ENCODE data around the gene DNAJB8. TPM values are rescaled to one million over a fixed set of nuclear protein-coding genes. Genes with fewer than 3 reads are reported as not detected.

Gene DNAJB8
- total and polyA plus RNA-seq, 2 donors (not counting 1 experiment from before 2014, with no cell fraction given): not detected

GRCh38 chr3:128432971-128433836, 33.5 kb downstream of the DNAJB8 start:
- no peak for DNase-seq (ENCODE audit: low read depth in 2 of 2)

GRCh38 chr3:128432301-128432970, 34.3 kb downstream of the DNAJB8 start:
- Histone ChIP-seq H3K79me2 (ENCODE audit: control insufficient read depth, insufficient read depth, low read length) (no peaks in the 10 kb centered on the region), H3K4me1 (ENCODE audit: control insufficient read depth, extremely low read depth, insufficient read depth, low read length) (no peaks in the 10 kb centered on the region), H3K9me3 (ENCODE audit: control insufficient read depth, insufficient read depth, low read depth, low read length) (no peaks in the 10 kb centered on the region), H3K4me2 (ENCODE audit: extremely low read depth, insufficient read depth, low read length) (no peak overlapping the region), H3K27ac (ENCODE audit: insufficient read depth, low read length) (no peak overlapping the region), H3K9ac (ENCODE audit: insufficient read depth, low read length) (no peak overlapping the region), H4K20me1 (ENCODE audit: control insufficient read depth, extremely low read depth, insufficient read depth, low read length) (no peaks in the 10 kb centered on the region), H2AFZ (ENCODE audit: low read length) (no peak overlapping the region), H3K27me3 (ENCODE audit: control insufficient read depth, insufficient read depth, low read length) (peaks cover 45% of the 10 kb centered on the region), H3K36me3 (ENCODE audit: control insufficient read depth, insufficient read depth, low read length) (no peaks in the 10 kb centered on the region), H3K4me3 (replicated peaks in 1 of 4; ENCODE audit: control extremely low read depth in 1 of 4, insufficient read depth in 1 of 4, low read depth in 3 of 4, low read length in 4 of 4) (peak overlapping the region in 1 of 4 experiments; percentile 2)
- DNase-seq (ENCODE audit: low read depth in 2 of 2): no peak
- TF ChIP-seq CTCF (conservative IDR thresholded peaks at IDR 0.05 in 1 of 2, IDR thresholded peaks at IDR 0.05 in 1 of 2; ENCODE audit: low read depth in 1 of 2, low read length in 2 of 2): no peak
- peak; percentile 78 for TF ChIP-seq EZH2 (IDR thresholded peaks at IDR 0.05; ENCODE audit: low read length, missing control alignments)

More at GRCh38 chr3:128432971-128433836, 33.5 kb downstream of the DNAJB8 start:
- Histone ChIP-seq H2AFZ (ENCODE audit: low read length) (no peak overlapping the region), H4K20me1 (ENCODE audit: control insufficient read depth, extremely low read depth, insufficient read depth, low read length) (no peaks in the 10 kb centered on the region), H3K4me2 (ENCODE audit: extremely low read depth, insufficient read depth, low read length) (no peak overlapping the region), H3K9me3 (ENCODE audit: control insufficient read depth, insufficient read depth, low read depth, low read length) (no peaks in the 10 kb centered on the region), H3K9ac (ENCODE audit: insufficient read depth, low read length) (no peak overlapping the region), H3K4me3 (replicated peaks in 1 of 4; ENCODE audit: control extremely low read depth in 1 of 4, insufficient read depth in 1 of 4, low read depth in 3 of 4, low read length in 4 of 4) (no peak overlapping the region), H3K79me2 (ENCODE audit: control insufficient read depth, insufficient read depth, low read length) (no peaks in the 10 kb centered on the region), H3K36me3 (ENCODE audit: control insufficient read depth, insufficient read depth, low read length) (no peaks in the 10 kb centered on the region), H3K27me3 (ENCODE audit: control insufficient read depth, insufficient read depth, low read length) (peaks cover 43% of the 10 kb centered on the region), H3K4me1 (ENCODE audit: control insufficient read depth, extremely low read depth, insufficient read depth, low read length) (no peaks in the 10 kb centered on the region), H3K27ac (ENCODE audit: insufficient read depth, low read length) (no peak overlapping the region)
- TF ChIP-seq EZH2 (IDR thresholded peaks at IDR 0.05; ENCODE audit: low read length, missing control alignments) (peak; percentile 82), CTCF (conservative IDR thresholded peaks at IDR 0.05 in 1 of 2, IDR thresholded peaks at IDR 0.05 in 1 of 2; ENCODE audit: low read depth in 1 of 2, low read length in 2 of 2) (no peak)

- Histone ChIP-seq H3K4me2 (ENCODE audit: extremely low read depth, insufficient read depth, low read length) (no peak overlapping the region), H3K79me2 (ENCODE audit: control insufficient read depth, insufficient read depth, low read length) (no peaks in the 10 kb centered on the region), H3K9ac (ENCODE audit: insufficient read depth, low read length) (no peak overlapping the region), H3K9me3 (ENCODE audit: control insufficient read depth, insufficient read depth, low read depth, low read length) (no peaks in the 10 kb centered on the region), H3K36me3 (ENCODE audit: control insufficient read depth, insufficient read depth, low read length) (no peaks in the 10 kb centered on the region), H3K4me1 (ENCODE audit: control insufficient read depth, extremely low read depth, insufficient read depth, low read length) (no peaks in the 10 kb centered on the region), H2AFZ (ENCODE audit: low read length) (no peak overlapping the region), H3K27ac (ENCODE audit: insufficient read depth, low read length) (no peak overlapping the region), H4K20me1 (ENCODE audit: control insufficient read depth, extremely low read depth, insufficient read depth, low read length) (no peaks in the 10 kb centered on the region), H3K27me3 (ENCODE audit: control insufficient read depth, insufficient read depth, low read length) (peaks cover 45% of the 10 kb centered on the region), H3K4me3 (replicated peaks in 1 of 4; ENCODE audit: control extremely low read depth in 1 of 4, insufficient read depth in 1 of 4, low read depth in 3 of 4, low read length in 4 of 4) (no peak overlapping the region)
- TF ChIP-seq EZH2 (IDR thresholded peaks at IDR 0.05; ENCODE audit: low read length, missing control alignments) (no peak), CTCF (conservative IDR thresholded peaks at IDR 0.05 in 1 of 2, IDR thresholded peaks at IDR 0.05 in 1 of 2; ENCODE audit: low read depth in 1 of 2, low read length in 2 of 2) (no peak)
- no peak for DNase-seq (ENCODE audit: low read depth in 2 of 2)
Measured at GRCh38 chr3:128431803-128432300, 34.8 kb downstream of the DNAJB8 start.

Data from fibroblast of lung (primary cell).